ENCODE data around the gene UBAP1. TPM values are rescaled to one million over a fixed set of nuclear protein-coding genes. Genes with fewer than 3 reads are reported as not detected.
"Not testable (repeated sequence)": the region's sequence is repeated elsewhere in the genome, so short reads cannot be mapped to it uniquely, and the experiment has no call there.

The UBAP1 gene
- total and polyA plus RNA-seq, 2 donors, result 21.6 to 54.1 TPM

DNA sequence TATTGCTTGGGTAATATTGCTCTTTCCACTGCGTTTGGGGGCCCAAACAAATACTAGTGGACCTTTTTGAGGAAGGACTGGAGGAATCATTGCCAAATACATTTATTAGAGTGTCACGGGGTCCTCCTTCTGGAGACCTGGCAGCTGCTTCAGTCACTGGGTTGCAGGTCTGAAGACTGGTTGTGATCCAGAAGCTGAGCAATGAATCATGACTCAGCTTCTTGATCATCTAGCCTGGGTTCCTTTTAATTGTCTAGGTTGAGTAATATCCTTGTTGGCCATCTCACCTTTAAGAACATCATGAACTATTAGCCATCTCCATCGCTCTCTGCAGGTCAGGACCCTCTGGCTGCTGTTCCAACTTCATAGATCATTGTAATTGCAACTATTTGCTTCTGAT lies 15.4 kb upstream of the UBAP1 start:
- Histone ChIP-seq H3K27ac (ENCODE audit: low read depth) (no peak overlapping the region), H3K4me1 (ENCODE audit: insufficient read depth) (no peaks in the 10 kb centered on the region), H3K36me3 (ENCODE audit: insufficient read depth) (no peaks in the 10 kb centered on the region), H3K4me3 (ENCODE audit: low read depth, low read length) (no peak overlapping the region)
- DNase-seq (ENCODE audit: extremely low spot score), result no peak
- 92% methylated on average over 3 of the region's 3 CpGs for WGBS

DNA sequence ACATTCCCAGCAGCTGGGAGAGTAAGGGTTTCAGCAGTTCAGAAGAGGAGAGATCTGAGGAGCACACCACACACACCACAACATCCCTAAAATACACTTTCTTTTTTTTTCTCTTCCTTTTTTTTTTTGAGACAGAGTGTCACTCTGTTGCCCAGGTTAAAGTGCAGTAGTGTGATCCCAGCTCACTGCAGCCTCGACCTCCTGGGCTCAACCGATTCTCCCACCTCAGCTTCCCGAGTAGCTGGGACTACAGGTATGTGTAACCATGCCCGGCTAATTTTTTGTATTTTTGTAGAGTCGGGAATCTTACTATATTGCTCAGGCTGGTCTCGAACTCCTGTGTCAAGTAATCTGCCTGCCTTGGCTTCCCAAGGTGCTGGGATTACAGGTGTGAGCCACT lies 9.7 kb upstream of the UBAP1 start:
- Histone ChIP-seq H3K27ac (ENCODE audit: low read depth) (no peak overlapping the region), H3K4me3 (ENCODE audit: low read depth, low read length) (no peak overlapping the region), H3K36me3 (ENCODE audit: insufficient read depth) (no peaks in the 10 kb centered on the region), H3K4me1 (ENCODE audit: insufficient read depth) (no peaks in the 10 kb centered on the region)
- no peak for DNase-seq (ENCODE audit: extremely low spot score)
- WGBS, result 94% methylated on average over 6 of the region's 6 CpGs

DNA sequence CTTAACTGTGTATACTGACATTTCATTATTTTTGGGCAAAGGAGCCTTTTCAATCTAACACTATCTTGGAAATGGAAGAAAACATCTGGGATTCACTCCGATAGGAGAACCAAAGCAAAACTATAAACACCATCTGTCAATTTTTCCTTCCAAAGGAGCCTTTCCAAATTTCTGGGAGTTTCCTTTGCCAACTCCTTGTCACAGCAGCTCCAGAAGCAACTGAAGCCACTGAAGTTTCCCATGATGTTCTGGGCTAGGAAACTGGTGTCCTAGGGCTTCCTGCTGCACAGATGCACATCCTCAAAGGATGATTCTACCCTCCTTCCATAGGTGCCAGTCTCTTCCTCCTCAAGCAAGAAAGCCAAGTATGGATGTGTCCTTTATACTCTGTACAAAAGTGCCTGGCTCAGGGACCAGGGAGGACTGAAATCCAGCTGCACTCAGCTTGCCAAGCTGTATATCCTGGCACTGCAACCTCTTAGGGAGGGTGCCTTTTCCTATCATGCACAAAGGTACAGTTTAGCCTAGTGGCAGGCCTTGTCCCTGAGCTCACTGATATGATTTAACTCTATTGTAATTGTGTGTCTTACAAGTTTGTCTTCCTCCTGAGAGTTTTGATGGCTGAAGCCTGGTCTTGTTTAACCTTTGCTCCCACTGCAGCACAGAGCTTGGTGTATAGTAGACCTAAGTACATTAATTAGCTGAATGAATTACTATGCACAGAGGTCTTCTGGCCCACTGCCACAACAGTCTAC lies 8.4 kb upstream of the UBAP1 start:
- H3K4me1 ChIP-seq (ENCODE audit: insufficient read depth), result no peaks in the 10 kb centered on the region
- H3K4me3 ChIP-seq (ENCODE audit: low read depth, low read length), result no peak overlapping the region
- H3K27ac ChIP-seq (ENCODE audit: low read depth), result no peak overlapping the region
- no peaks in the 10 kb centered on the region for H3K36me3 ChIP-seq (ENCODE audit: insufficient read depth)
- no peak for DNase-seq (ENCODE audit: extremely low spot score)
- 45% methylated on average over 1 of the region's 1 CpG for WGBS

- no peak overlapping the region for H3K27ac ChIP-seq (ENCODE audit: low read depth)
- no peak for DNase-seq (ENCODE audit: extremely low spot score)
- no peak overlapping the region for H3K4me3 ChIP-seq (ENCODE audit: low read depth, low read length)
- 93% methylated on average over 15 of the region's 15 CpGs for WGBS
- H3K36me3 ChIP-seq (ENCODE audit: insufficient read depth), result no peaks in the 10 kb centered on the region
- H3K4me1 ChIP-seq (ENCODE audit: insufficient read depth), result no peaks in the 10 kb centered on the region
Measured at GRCh38 chr9:34171753-34172535, 6.9 kb upstream of the UBAP1 start.

DNA sequence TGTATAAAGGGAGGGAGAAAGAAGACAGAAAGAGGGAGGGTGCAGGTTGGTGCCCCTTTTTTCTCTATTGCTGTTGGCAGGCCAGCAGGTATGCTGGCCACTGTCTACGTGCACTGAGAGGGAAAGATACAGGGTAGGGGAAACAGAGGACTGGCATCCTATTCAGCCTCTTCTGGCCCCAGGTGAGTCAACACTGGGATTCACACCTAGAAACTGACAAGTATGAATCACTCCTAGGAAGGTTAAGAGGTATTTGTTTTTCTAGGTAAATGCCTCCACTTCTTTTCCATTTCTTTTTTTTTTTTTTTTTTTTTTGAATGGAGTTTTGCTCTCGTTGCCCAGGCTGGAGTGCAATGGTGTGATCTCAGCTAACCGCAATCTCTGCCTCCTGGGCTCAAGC lies 2.8 kb upstream of the UBAP1 start:
- no peaks in the 10 kb centered on the region for H3K36me3 ChIP-seq (ENCODE audit: insufficient read depth)
- DNase-seq (ENCODE audit: extremely low spot score), result no peak
- WGBS, result 76% methylated on average over 3 of the region's 3 CpGs
- no peak overlapping the region for H3K4me3 ChIP-seq (ENCODE audit: low read depth, low read length)
- H3K4me1 ChIP-seq (ENCODE audit: insufficient read depth), result no peaks in the 10 kb centered on the region
- no peak overlapping the region for H3K27ac ChIP-seq (ENCODE audit: low read depth)

DNA sequence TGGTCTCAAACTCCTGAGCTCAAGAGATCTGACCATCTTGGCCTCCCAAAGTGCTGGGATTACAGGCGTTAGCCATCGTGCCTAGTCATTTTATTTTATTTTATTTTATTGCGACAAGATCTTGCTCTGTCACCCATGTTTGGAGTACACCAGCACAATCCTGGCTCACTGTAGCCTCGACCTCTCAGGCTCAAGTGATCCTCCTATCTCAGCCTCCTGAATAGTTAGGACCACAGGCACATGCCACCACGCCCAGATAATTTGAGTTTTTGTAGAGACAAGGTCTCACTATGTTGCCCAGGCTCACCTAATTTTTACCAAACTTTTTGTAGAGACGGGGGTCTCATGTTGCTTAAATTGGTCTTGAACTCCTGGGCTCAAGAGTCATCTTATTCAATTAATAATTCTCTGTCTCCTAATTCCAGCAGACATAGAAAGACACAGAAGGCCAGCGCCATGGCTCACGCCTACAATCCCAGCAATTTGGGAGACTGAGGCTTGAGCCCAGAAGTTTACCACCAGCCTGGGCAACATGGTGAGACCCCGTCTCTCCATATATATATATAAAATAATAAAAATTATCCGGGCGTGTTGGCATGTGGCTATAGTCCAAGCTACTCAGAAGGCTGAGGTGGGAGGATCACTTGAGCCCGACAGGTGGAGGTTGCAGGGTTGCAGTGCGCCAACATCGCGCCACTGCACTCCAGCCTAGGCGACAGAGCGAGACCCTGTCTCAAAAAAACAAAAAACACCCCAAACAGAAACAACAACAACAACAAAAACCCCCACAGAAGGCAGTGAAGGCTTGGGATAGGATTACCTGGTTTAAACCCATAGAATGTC lies 1.0 kb upstream of the UBAP1 start:
- Histone ChIP-seq H3K27ac (ENCODE audit: low read depth) (no peak overlapping the region), H3K4me3 (ENCODE audit: low read depth, low read length) (peak overlapping the region; percentile 43), H3K36me3 (ENCODE audit: insufficient read depth) (no peaks in the 10 kb centered on the region), H3K4me1 (ENCODE audit: insufficient read depth) (no peaks in the 10 kb centered on the region)
- 61% methylated on average over 17 of the region's 17 CpGs for WGBS
- no peak for DNase-seq (ENCODE audit: extremely low spot score)

DNA sequence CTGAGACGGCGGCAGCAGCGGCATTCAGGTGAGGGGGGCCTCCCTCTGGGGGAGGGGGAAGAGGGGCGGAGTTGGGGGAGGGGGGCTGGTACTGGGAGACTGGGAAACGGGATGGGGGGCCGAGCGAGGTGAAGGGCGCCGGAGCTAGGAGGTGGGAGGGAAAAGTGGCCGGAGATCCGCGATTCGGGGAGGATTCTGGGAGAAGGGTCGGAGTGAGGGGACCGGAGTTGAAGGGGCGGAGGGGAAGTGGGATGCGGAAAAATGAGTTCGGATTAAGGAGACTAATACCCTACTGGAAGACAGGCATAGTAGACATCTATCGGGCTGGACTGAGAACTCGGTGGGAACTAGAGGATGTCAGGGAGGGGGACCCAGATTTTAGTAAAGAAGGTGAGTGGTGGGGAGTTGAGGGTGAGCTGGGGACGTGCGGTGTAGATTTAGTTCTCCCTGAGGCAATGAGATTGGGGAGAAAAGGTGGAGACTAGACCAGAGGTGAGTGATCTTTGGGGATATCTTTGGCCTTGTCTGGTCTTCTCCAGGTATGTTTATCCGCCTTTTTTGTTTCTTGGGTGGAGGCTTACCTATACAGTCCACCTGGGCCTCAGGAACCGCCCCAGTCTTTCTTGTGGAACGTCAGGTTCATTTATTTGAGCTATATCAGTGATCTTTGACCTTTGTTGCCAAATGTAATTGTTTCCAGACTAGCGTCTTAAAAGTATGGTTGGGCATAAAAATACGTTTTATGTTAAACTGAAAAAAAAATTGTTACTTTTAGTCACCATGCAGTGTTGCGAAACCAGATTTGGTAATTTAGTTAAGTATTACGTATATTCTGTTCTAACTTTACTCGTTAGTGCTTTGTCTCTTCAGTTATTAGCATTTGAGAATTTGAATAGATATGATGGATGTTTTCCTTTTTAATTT lies 632 bp downstream of the UBAP1 start:
- no peaks in the 10 kb centered on the region for H3K4me1 ChIP-seq (ENCODE audit: insufficient read depth)
- no peaks in the 10 kb centered on the region for H3K36me3 ChIP-seq (ENCODE audit: insufficient read depth)
- H3K4me3 ChIP-seq (ENCODE audit: low read depth, low read length), result peak overlapping the region; percentile 76
- WGBS, result 3% methylated on average over 30 of the region's 30 CpGs
- peak overlapping the region; percentile 99 for H3K27ac ChIP-seq (ENCODE audit: low read depth)
- no peak for DNase-seq (ENCODE audit: extremely low spot score)

DNA sequence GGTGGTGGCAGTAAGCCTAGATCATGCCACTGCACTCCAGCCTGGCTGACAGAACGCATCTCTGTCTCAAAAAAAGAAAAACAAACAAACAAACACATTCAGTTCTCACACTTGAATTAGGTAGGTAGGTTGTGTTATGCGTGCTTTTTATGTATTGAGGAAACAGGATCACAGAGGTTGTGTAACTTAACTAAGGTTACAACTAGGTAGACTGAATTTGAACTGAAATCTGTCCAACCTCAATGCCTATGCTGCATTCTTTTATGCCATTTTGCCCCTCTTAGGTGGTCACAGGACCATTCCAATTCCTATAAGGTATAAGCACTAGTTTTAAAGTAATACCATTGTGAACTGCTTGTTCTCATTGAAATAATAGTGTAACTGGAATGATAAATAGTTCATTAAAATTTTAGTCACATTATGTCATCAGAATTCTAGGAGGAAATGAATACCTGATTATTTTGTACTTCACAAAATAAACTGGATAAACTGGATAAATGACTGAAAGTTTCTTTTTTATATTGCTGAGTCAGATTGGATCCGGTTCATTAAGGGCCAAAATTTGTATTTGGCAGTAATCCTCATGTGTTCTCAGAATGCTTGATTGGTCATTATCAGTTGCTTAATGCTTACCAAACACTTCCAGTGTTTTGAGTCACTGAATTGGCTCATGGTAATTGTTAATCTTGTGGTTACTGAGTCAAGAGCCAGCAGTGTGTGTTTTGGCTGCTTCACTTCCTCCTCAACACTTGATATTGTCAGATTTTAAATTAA lies 7.1 kb downstream of the UBAP1 start:
- DNase-seq (ENCODE audit: extremely low spot score), result no peak
- Histone ChIP-seq H3K4me3 (ENCODE audit: low read depth, low read length) (no peak overlapping the region), H3K4me1 (ENCODE audit: insufficient read depth) (peaks cover 2% of the 10 kb centered on the region), H3K27ac (ENCODE audit: low read depth) (peak overlapping the region; percentile 23), H3K36me3 (ENCODE audit: insufficient read depth) (peaks cover 2% of the 10 kb centered on the region)
- WGBS, result 67% methylated on average over 3 of the region's 3 CpGs

DNA sequence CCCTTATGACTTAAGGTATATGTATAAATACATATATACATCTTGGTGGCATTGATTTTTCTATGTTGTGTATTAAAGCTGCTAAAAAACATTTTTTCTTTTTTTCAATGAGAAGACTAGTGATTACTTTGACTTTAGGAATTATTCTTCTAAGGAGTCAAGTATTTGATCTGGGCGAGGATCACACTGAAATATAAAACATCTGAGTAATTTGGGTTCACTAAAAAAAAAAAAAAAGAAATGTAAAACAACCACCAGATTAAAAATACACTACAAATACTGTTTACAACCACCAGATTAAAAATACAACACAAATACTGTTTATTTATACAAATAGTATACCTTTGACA lies 9.0 kb downstream of the UBAP1 start:
- peaks cover 2% of the 10 kb centered on the region for H3K36me3 ChIP-seq (ENCODE audit: insufficient read depth)
- H3K4me1 ChIP-seq (ENCODE audit: insufficient read depth), result peaks cover 3% of the 10 kb centered on the region
- no peak for DNase-seq (ENCODE audit: extremely low spot score)
- no peak overlapping the region for H3K4me3 ChIP-seq (ENCODE audit: low read depth, low read length)
- no peak overlapping the region for H3K27ac ChIP-seq (ENCODE audit: low read depth)
- whole genome bisulfite sequencing, result 65% methylated on average over 1 of the region's 1 CpG

GRCh38 chr9:34190996-34191892 lies 12.4 kb downstream of the UBAP1 start:
- WGBS, result 36% methylated on average over 5 of the region's 5 CpGs
- H3K36me3 ChIP-seq (ENCODE audit: insufficient read depth), result peaks cover 2% of the 10 kb centered on the region
- peaks cover 2% of the 10 kb centered on the region for H3K4me1 ChIP-seq (ENCODE audit: insufficient read depth)
- H3K27ac ChIP-seq (ENCODE audit: low read depth), result no peak overlapping the region
- DNase-seq (ENCODE audit: extremely low spot score), result no peak
- no peak overlapping the region for H3K4me3 ChIP-seq (ENCODE audit: low read depth, low read length)

- no peak overlapping the region for H3K4me3 ChIP-seq (ENCODE audit: low read depth, low read length)
- H3K4me1 ChIP-seq (ENCODE audit: insufficient read depth), result peaks cover 2% of the 10 kb centered on the region
- no peaks in the 10 kb centered on the region for H3K36me3 ChIP-seq (ENCODE audit: insufficient read depth)
- WGBS, result 76% methylated on average over 1 of the region's 1 CpG
- DNase-seq (ENCODE audit: extremely low spot score), result no peak
- no peak overlapping the region for H3K27ac ChIP-seq (ENCODE audit: low read depth)
Measured at GRCh38 chr9:34195143-34195542, 16.3 kb downstream of the UBAP1 start.

- 97% methylated on average over 4 of the region's 4 CpGs for WGBS
- not testable (repeated sequence) for DNase-seq (ENCODE audit: extremely low spot score); H3K4me1 ChIP-seq (ENCODE audit: insufficient read depth); H3K36me3 ChIP-seq (ENCODE audit: insufficient read depth); H3K27ac ChIP-seq (ENCODE audit: low read depth); H3K4me3 ChIP-seq (ENCODE audit: low read depth, low read length)
Measured at GRCh38 chr9:34197286-34197685, 18.4 kb downstream of the UBAP1 start.

All from urinary bladder (tissue), 4 donors.